HG03280 (cell line): ENCODE measurements around the gene ZNF268.
"Not testable (repeated sequence)": the region's sequence is repeated elsewhere in the genome, so short reads cannot be mapped to it uniquely, and the experiment has no call there.

Experiments
- ATAC-seq: cut with Tn5 transposase; IDR thresholded peaks from one replicate; pipeline ENCODE4 v1.9.1; 2021; ENCODE audit warnings: mild to moderate bottlenecking, moderate library complexity; ENCODE audit not compliant: unreplicated experiment

The ZNF268 gene

GRCh38 chr12:133226690-133227089 lies 45.4 kb downstream of the ZNF268 start:
- ATAC-seq, result no peak

- ATAC-seq, result no peak
These were observed 46.1 kb downstream of the ZNF268 start for GRCh38 chr12:133227281-133227852.

- ATAC-seq, result no peak
These were observed 49.7 kb downstream of the ZNF268 start for GRCh38 chr12:133231001-133231400.

GRCh38 chr12:133233006-133233405 lies 51.7 kb downstream of the ZNF268 start:
- ATAC-seq, result no peak

DNA sequence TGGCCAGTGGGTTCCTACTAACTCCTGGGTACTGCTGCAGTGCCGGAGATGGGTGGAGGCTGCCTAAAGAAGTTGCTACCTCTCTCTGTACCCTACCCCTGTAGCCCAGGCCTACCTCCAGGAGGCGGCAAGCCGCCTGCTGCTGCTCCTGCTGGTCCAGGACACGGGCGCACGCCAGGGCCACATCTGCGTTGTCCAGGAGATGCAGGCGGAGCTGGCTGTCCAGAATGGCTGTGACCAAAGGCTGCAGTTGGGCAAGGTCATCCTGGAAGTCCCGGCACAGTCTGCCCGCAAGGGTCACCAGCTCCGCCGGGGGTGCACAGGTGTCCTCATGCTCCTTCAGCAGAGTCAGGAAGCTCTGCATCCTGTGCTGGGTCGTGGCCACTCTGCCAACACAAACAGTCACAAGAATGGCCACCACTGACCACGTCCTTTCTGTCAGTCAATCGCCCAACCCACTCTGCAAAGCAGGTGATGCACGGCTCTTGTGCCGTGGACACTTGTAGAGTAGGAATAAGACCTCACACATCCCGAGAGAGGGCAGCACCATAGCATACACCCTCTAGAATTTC lies 52.8 kb downstream of the ZNF268 start:
- no peak for ATAC-seq

GRCh38 chr12:133234971-133235370 lies 53.7 kb downstream of the ZNF268 start:
- ATAC-seq, result no peak

- ATAC-seq, result no peak
These were observed 54.3 kb downstream of the ZNF268 start, which contains the start of gene ANHX for GRCh38 chr12:133235401-133236112. Gene ANHX, minus strand, starts transcription at chr12:133235877. Its CDS starts 1,521 bp downstream, at chr12:133234356.

GRCh38 chr12:133236144-133236543 lies 54.8 kb downstream of the ZNF268 start:
- no peak for ATAC-seq

- no peak for ATAC-seq
These were observed 55.3 kb downstream of the ZNF268 start for GRCh38 chr12:133236556-133236955.

DNA sequence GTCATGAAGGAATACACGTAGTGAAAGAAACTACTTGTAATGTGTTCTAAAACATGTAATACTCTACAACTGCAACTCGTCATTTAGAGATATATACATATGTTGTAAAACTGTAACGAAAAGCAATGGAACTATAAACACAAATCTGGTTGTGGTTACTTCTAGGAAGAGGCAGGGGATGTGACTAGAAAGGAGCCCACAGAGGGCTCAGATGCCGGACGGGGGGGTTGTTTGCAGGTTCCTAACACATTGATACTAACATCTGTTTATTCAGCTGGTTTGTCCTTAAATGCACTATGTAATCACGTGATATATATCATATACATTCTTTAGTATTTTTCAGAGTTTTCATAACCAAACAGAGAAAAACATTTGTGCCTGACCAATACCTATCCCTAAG lies 70.4 kb downstream of the ZNF268 start:
- ATAC-seq, result no peak

GRCh38 chr12:133255833-133256232 lies 74.5 kb downstream of the ZNF268 start:
- not testable (repeated sequence) for ATAC-seq

DNA sequence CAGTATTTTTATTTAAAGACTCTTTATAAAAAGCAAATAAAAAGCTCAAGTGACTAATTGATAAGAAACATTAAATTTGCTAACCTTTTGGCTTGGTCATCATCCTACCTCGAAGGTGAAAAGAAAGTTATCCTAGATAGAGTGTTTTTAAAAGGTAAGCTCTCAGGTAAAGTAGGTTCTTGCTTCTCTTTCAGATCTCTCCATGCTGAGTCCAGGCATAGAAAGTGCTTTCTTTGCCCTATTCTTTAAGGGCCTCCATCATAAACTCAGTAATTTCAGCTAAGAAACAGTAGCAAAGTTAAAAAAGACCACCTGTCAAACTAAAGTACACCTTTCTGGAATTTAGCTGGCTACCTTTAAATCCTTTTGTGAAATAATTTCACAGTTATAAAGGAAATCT lies 75.0 kb downstream of the ZNF268 start:
- no peak for ATAC-seq

- ATAC-seq, result no peak
These were observed 82.9 kb downstream of the ZNF268 start for GRCh38 chr12:133264173-133264572.
